Testis (tissue), 3 donors: ENCODE data around the gene GMEB2. TPM values are rescaled to one million over a fixed set of nuclear protein-coding genes. Genes with fewer than 3 reads are reported as not detected.
"Not testable (repeated sequence)": the region's sequence is repeated elsewhere in the genome, so short reads cannot be mapped to it uniquely, and the experiment has no call there.

Experiments used
- DNase-seq: peaks from one replicate; pipeline ENCODE4 v3.0.0-alpha.2; 2019
- H3K27ac ChIP-seq, 2 donors: fragments of 200-600 bp; sonication (generic); one replicate each; pipeline ENCODE4 v1.5.1; 2019
- H3K27me3 ChIP-seq: fragments of 200-600 bp; sonication (generic); one replicate; pipeline ENCODE4 v1.5.1; 2019
- H3K36me3 ChIP-seq: fragments of 200-600 bp; sonication (generic); one replicate; pipeline ENCODE4 v1.5.1; 2017; ENCODE audit warnings: low read depth; ENCODE audit errors: missing control alignments
- H3K4me1 ChIP-seq: fragments of 200-600 bp; sonication (generic); one replicate; pipeline ENCODE4 v1.5.1; 2019
- H3K4me3 ChIP-seq, 2 donors: fragments of 200-600 bp; sonication (generic); one replicate each; pipeline ENCODE4 v1.5.1; 2017 to 2019
- H3K9me3 ChIP-seq: fragments of 200-600 bp; sonication (generic); one replicate; pipeline ENCODE4 v1.5.1; 2017
- POLR2A ChIP-seq: fragments of 450-650 bp; IDR thresholded peaks from one replicate; pipeline ENCODE4 v1.6.1; 2017; ENCODE audit warnings: antibody characterized with exemption, mild to moderate bottlenecking, moderate library complexity
- WGBS, 2 donors: methylation state at CpG; one replicate each; pipeline ENCODE4 v1.1.5; 2018; 5-methylcytosine and 5-hydroxymethylcytosine counted together
- intact Hi-C: fragments of 100-400 bp; cut with DNase I; formaldehyde crosslinking; loops from one replicate; pipeline ENCODE4 v1.15.1; 2023; ENCODE audit warnings: low total_unique reads
- polyA plus RNA-seq: library from polyadenylated mRNA; stranded (reverse); fragments of 350-450 nt; fragmentation: Illumina TruSeq; extraction: RNeasy Lipid Tissue Mini Kit (QIAGEN cat#74804); gene quantifications from one replicate; pipeline ENCODE4 v1.2.3, GENCODE V29; 2014; ENCODE audit warnings: low read depth, low replicate concordance; ENCODE audit not compliant: insufficient read depth
- total RNA-seq, 2 donors: library from RNA; depleted of rRNA; stranded (reverse); fragments of >200 nt; gene quantifications; one replicate each; pipeline ENCODE4 v1.2.3, GENCODE V29; 2016
- TF ChIP-seq, protein P1 (sequence below), 3 experiments: fragments of 450-650 bp in 2 of 3; fragments of 200-600 bp in 1 of 3; sonication (generic) in 1 of 3; IDR thresholded peaks; one replicate each; pipeline ENCODE4 v1.5.1; 2016 to 2019; ENCODE audit warnings: antibody characterized with exemption in 3 of 3, mild to moderate bottlenecking in 2 of 3, moderate library complexity in 1 of 3

The GMEB2 gene
- total and polyA plus RNA-seq, 3 donors from 2014 or later, result 20.3 to 33.1 (median 31.0) TPM

DNA sequence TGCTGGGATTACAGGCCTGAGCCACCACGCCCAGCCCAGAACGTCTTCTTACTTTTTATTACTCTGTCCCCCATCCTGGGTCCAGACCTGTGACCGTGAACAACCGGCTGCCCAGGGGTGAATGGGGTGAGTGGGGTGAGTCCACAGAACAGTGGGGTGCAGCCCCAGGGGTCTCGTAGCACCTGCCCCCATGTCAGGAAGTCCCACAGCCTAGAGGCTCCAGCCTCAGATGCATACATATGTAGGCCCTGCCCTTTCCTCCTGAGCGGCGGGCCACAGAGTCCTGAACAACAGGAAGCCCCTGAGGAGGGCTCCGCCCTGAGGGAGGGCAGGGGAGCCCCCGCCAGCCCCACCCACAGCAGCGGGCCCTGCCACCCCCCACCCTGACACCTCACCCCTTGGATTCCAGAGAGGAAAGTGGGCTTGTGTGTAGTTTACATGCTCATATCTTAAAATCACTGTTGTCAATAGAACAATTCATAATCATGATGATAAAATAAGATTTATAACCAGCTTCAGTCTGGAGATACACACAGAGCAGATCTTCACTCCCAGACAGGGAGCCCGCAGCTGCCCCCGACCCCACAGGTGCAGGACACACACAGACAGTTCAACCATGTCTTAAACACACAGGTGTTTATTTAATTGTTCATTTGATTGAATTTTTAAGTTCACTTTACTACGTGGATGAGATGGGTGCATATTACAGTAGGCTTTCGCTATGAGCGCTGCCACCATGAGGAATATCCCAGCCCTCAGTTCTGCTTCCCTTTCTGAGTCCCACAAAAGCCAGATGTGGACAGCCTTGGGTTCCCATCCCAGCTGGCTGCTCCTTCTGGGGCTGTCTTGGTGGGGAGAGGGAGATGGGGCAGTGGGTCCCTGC, 12.4 kb upstream of the GMEB2 start:
- no peak for TF ChIP-seq POLR2A
- TF ChIP-seq, protein P1, sequence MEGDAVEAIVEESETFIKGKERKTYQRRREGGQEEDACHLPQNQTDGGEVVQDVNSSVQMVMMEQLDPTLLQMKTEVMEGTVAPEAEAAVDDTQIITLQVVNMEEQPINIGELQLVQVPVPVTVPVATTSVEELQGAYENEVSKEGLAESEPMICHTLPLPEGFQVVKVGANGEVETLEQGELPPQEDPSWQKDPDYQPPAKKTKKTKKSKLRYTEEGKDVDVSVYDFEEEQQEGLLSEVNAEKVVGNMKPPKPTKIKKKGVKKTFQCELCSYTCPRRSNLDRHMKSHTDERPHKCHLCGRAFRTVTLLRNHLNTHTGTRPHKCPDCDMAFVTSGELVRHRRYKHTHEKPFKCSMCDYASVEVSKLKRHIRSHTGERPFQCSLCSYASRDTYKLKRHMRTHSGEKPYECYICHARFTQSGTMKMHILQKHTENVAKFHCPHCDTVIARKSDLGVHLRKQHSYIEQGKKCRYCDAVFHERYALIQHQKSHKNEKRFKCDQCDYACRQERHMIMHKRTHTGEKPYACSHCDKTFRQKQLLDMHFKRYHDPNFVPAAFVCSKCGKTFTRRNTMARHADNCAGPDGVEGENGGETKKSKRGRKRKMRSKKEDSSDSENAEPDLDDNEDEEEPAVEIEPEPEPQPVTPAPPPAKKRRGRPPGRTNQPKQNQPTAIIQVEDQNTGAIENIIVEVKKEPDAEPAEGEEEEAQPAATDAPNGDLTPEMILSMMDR (IDR thresholded peaks at IDR 0.05), result no peak
- H3K27ac ChIP-seq, result peak overlapping the region in 1 of 2 donors; percentile 12
- H3K4me3 ChIP-seq, result no peak overlapping the region

DNA sequence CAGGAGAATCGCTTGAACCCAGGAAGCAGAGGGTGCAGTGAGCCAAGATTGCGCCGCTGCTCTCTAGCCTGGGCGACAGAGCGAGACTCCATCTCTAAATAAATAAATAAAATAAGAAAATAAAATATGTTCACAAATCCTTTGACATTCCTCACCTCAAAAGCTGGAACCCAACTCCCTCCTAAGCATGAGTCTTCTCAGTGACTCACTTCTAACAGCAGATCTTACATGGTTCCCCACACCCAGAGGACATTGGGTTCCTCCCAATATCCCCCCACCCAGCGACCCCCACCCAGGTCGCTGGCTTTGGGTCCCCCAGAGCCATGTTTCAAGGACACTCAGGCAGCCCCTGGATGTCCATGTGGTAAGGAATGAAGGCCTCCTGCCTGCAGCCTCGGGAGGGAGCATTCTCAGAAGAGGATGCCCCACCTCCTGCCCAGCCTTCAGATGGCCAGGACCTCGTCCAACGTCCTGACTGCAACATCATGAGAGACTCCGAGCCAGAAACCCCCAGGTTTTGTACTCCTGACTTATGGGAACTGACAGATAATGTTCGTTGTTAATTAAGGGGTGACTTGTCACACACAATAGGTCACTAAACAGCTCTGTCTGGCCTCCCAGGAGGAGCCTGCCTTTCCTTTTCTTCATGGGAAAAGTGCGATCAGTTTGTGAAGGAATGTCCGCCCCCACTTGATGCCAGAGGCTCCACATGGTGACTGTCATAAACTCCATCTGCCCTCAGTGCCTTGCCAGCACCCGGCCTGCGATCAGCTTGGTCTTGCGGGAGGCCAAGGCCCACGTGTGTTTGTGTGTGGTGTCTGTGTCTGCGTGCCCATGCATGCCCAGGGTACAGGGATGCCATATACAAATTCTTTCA, 10.1 kb upstream of the GMEB2 start:
- H3K4me1 ChIP-seq, result no peaks in the 10 kb centered on the region
- no peak overlapping the region for H3K4me3 ChIP-seq
- H3K27me3 ChIP-seq, result no peaks in the 10 kb centered on the region
- TF ChIP-seq, protein P1 (IDR thresholded peaks at IDR 0.05), result no peak
- no peak for TF ChIP-seq POLR2A
- 74 to 81% methylated on average over 18 to 19 of the region's 19 CpGs for WGBS, 2 donors
- intact Hi-C loops, result no loop called here
- H3K27ac ChIP-seq, result no peak overlapping the region
- H3K9me3 ChIP-seq, result no peaks in the 10 kb centered on the region
- DNase-seq, result no peak
- H3K36me3 ChIP-seq, result no peaks in the 10 kb centered on the region

More for the DNA sequence above, 12.4 kb upstream of the GMEB2 start:
- no peaks in the 10 kb centered on the region for H3K36me3 ChIP-seq
- H3K9me3 ChIP-seq, result no peaks in the 10 kb centered on the region
- intact Hi-C loops, result no loop called here
- H3K27me3 ChIP-seq, result no peaks in the 10 kb centered on the region
- no peak for DNase-seq
- no peaks in the 10 kb centered on the region for H3K4me1 ChIP-seq
- WGBS, 2 donors, result 73 to 78% methylated on average over 12 to 15 of the region's 15 CpGs

DNA sequence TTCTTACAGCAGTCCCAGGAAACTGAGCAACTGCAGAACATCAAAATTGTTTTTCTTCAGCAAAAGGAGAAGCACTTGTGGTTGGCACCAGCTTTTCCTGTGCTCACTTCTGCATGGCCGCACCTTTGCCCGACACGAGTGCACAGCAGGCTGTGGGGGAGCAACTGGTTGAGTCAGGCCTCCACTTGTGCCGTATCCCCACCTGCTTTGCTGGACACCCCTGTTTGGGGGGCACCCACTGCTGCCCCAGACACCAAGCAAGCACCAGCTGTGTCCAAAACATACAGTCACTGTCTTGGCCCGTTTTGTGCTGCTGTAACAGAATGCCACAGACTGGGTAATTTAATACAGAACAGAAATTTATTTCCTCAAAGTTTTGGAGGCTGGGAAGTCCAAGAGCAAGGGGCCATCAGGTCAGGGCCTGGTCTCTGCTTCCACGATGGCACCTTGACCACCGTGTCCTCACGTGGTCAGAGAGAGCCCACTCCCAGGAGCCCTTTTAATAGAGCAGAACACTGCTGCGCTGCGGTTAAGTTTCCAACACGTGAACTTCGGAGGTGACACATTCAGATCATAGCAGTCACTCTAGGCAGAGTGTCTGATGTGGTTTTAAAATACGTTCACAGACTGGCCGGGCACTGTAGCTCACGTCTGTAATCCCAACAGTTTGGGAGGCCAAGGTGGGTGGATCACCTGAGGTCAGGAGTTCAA, 8.7 kb upstream of the GMEB2 start:
- Histone ChIP-seq H3K9me3 (no peaks in the 10 kb centered on the region), H3K4me1 (no peaks in the 10 kb centered on the region), H3K4me3 (no peak overlapping the region), H3K27me3 (no peaks in the 10 kb centered on the region), H3K27ac (no peak overlapping the region), H3K36me3 (no peaks in the 10 kb centered on the region)
- intact Hi-C loops, result no loop called here
- TF ChIP-seq, protein P1 (IDR thresholded peaks at IDR 0.05), result no peak
- no peak for TF ChIP-seq POLR2A
- WGBS, 2 donors, result 76 to 84% methylated on average over 12 to 15 of the region's 15 CpGs
- DNase-seq, result no peak

DNA sequence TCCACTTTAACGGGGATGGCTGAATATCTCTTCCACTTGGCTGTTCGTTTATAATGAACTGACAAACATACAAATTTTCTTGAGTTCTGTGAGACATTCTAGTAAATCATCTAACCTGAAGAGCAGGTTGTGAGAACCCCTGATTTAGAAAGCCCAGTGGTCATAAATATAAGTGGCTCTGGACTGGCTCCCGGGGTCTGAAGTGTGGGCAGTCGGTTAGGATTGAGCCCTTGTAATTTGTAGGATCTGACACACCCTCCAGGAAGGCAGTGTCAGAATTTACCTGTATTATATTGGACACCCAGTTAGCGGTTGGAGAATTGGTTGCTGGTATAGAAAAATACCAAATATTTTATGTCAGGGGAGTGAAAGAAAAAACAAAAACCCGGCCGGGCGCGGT, 6.8 kb upstream of the GMEB2 start:
- Histone ChIP-seq H3K4me1 (peaks cover 4% of the 10 kb centered on the region), H3K9me3 (no peaks in the 10 kb centered on the region), H3K36me3 (no peaks in the 10 kb centered on the region), H3K27me3 (no peaks in the 10 kb centered on the region), H3K4me3 (no peak overlapping the region), H3K27ac (no peak overlapping the region)
- no peak for TF ChIP-seq POLR2A
- TF ChIP-seq, protein P1 (IDR thresholded peaks at IDR 0.05), result no peak
- no peak for DNase-seq
- intact Hi-C loops, result no loop called here
- 85 to 87% methylated on average over 9 of the region's 9 CpGs for WGBS, 2 donors

DNA sequence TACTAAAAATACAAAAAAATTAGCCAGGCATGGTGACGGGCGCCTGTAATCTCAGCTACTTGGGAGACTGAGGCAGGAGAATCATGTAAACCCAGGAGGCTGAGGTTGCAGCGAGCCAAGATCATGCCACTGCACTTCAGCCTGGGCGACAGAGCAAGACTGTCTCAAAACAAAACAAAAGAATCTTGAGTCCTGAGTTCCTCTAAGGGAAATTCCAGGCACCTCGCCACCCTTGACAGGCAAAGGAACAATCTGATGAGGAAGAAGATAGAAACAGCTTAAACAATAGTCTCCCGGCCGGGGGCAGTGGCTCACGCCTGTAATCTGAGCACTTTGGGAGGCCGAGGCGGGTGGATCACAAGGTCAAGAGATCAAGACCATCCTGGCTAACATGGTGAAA, 4.5 kb upstream of the GMEB2 start:
- H3K4me3 ChIP-seq, H3K9me3 ChIP-seq, H3K27me3 ChIP-seq, H3K36me3 ChIP-seq, intact Hi-C loops: not testable (repeated sequence)
- Histone ChIP-seq H3K4me1 (peaks cover 15% of the 10 kb centered on the region), H3K27ac (peak overlapping the region in 1 of 2 donors; percentile 50)
- WGBS, 2 donors, result 55 to 58% methylated on average over 10 of the region's 10 CpGs
- DNase-seq, result peak; percentile 48

DNA sequence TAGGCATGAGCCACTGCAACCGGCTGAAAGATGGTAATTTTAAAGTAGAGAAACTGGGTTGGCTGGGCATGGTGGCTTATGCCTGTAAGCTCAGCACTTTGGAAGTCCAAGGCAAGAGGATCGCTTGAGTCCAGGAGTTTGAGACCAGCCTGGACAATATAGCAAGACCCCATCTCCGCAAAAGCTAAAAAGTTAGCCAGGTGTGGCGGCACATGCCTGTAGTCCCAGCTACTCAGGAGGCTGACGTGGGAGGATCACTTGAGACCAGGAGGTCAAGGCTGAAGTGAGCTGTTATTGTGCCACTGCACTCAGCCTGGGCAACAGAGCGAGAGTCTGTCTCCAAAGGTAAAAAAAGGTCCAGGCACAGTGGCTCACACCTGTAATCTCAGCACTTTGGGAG, 4.1 kb upstream of the GMEB2 start:
- Histone ChIP-seq H3K27ac (peak overlapping the region in 1 of 2 donors; percentile 50), H3K4me1 (peaks cover 16% of the 10 kb centered on the region)
- H3K9me3 ChIP-seq, DNase-seq, H3K36me3 ChIP-seq, H3K27me3 ChIP-seq, H3K4me3 ChIP-seq, intact Hi-C loops: not testable (repeated sequence)
- 87 to 91% methylated on average over 6 of the region's 6 CpGs for WGBS, 2 donors
